OCI-LY7 (cell line): Measurements from ENCODE around the gene CRYBG2. TPM values are rescaled to one million over a fixed set of nuclear protein-coding genes. Genes with fewer than 3 reads are reported as not detected.
"Not testable (repeated sequence)": the region's sequence is repeated elsewhere in the genome, so short reads cannot be mapped to it uniquely, and the experiment has no call there.

ENCODE experiments used
- BruUV-seq: library from RNA; stranded (reverse); fragments of 400-500 nt; replicated peaks from 2 replicates; lab custom pipeline; 2021; lab: Mats Ljungman, UMichigan
- CTCF ChIA-PET: fragments of 300-600 bp; sonication (Branson Sonifier 250); formaldehyde crosslinking; loops from one replicate; lab custom pipeline; 2022; ENCODE audit warnings: antibody characterized with exemption; ENCODE audit not compliant: unreplicated experiment; lab: Charles Lee
- POLR2A ChIA-PET: fragments of 300-600 bp; sonication (Branson Sonifier 250); formaldehyde crosslinking; loops from one replicate; lab custom pipeline; 2022; ENCODE audit warnings: antibody characterized with exemption; lab: Charles Lee
- DNase-seq: peaks from one replicate; pipeline ENCODE4 v3.0.0-alpha.2; 2015; ENCODE audit warnings: low spot score
- H2AFZ ChIP-seq: fragments of 200-600 bp; sonication (generic), shearing (Covaris generic); 2 replicates; pipeline ENCODE4 v1.6.1; 2014; ENCODE audit warnings: mild to moderate bottlenecking, antibody characterized with exemption, low read length, moderate library complexity
- H3K27ac ChIP-seq: fragments of 200-600 bp; sonication (generic); 2 replicates; pipeline ENCODE4 v1.5.1; 2014; ENCODE audit warnings: mixed run types, low read depth, mild to moderate bottlenecking, moderate library complexity, low read length, inconsistent platforms; ENCODE audit not compliant: poor library complexity, severe bottlenecking
- H3K36me3 ChIP-seq: fragments of 200-600 bp; sonication (generic); 2 replicates; pipeline ENCODE4 v1.6.1; 2014; ENCODE audit warnings: mild to moderate bottlenecking, antibody characterized with exemption, low read length, moderate library complexity, mixed read lengths; ENCODE audit not compliant: insufficient read depth
- H3K4me1 ChIP-seq: fragments of 200-600 bp; sonication (generic); 2 replicates; pipeline ENCODE4 v1.5.1; 2014; ENCODE audit warnings: mild to moderate bottlenecking, low read length; ENCODE audit not compliant: insufficient read depth, poor library complexity, severe bottlenecking
- H3K4me2 ChIP-seq: fragments of 200-600 bp; sonication (generic); 2 replicates; pipeline ENCODE4 v1.6.1; 2014; ENCODE audit warnings: mild to moderate bottlenecking, low read length
- H3K4me3 ChIP-seq: fragments of 200-600 bp; sonication (generic); 2 replicates; pipeline ENCODE4 v1.5.1; 2014; ENCODE audit warnings: mild to moderate bottlenecking, low read depth, low read length; ENCODE audit not compliant: poor library complexity, severe bottlenecking
- H3K79me2 ChIP-seq: fragments of 200-600 bp; sonication (generic); 2 replicates; pipeline ENCODE4 v1.6.1; 2016; ENCODE audit warnings: low read depth, mild to moderate bottlenecking, low read length, moderate library complexity, mixed read lengths; ENCODE audit not compliant: insufficient read depth
- H3K9me2 ChIP-seq: fragments of 200-600 bp; sonication (generic); 2 replicates; pipeline ENCODE4 v1.6.1; 2016; ENCODE audit warnings: mild to moderate bottlenecking, low read length, mixed read lengths; ENCODE audit not compliant: insufficient read depth
- H3K9me3 ChIP-seq: fragments of 200-600 bp; sonication (generic); 2 replicates; pipeline ENCODE4 v1.6.1; 2014; ENCODE audit warnings: mild to moderate bottlenecking, mixed run types, low read length, mixed read lengths
- H4K20me1 ChIP-seq: fragments of 200-600 bp; sonication (generic); 2 replicates; pipeline ENCODE4 v1.6.1; 2014; ENCODE audit warnings: mild to moderate bottlenecking, antibody characterized with exemption, low read length, moderate library complexity, mixed read lengths; ENCODE audit not compliant: insufficient read depth
- CTCF ChIP-seq: fragments of 200-600 bp; sonication (generic); conservative IDR thresholded peaks from 2 replicates; pipeline ENCODE4 v1.5.1; 2014; ENCODE audit warnings: mild to moderate bottlenecking, antibody characterized with exemption, low read length, moderate library complexity, mixed read lengths
- EZH2phosphoT487 ChIP-seq: fragments of 200-600 bp; sonication (generic); IDR thresholded peaks from 2 replicates; pipeline ENCODE4 v1.6.1; 2018; ENCODE audit warnings: low read depth, borderline replicate concordance, mild to moderate bottlenecking, mixed run types, antibody characterized with exemption, low read length, moderate library complexity, mixed read lengths
- intact Hi-C: fragments of 100-400 bp; cut with micrococcal nuclease; formaldehyde crosslinking; loops from one replicate; pipeline ENCODE4 v1.10.0; 2022; ENCODE audit not compliant: unreplicated experiment
- total RNA-seq, 2 experiments: library from RNA; depleted of rRNA in 1 of 2; stranded (reverse); fragments of >200 nt in 1 of 2; shearing (Covaris generic) in 1 of 2; gene quantifications; 2 replicates each; pipeline ENCODE4 v1.2.3, GENCODE V29; 2014 to 2022

Gene CRYBG2
- total RNA-seq, 2 experiments from 2014 or later: 1.3 to 5.5 TPM

GRCh38 chr1:26330276-26330675 lies 23.7 kb downstream of the CRYBG2 start:
- H3K4me1 ChIP-seq: peaks cover 14% of the 10 kb centered on the region
- no peak overlapping the region for H2AFZ ChIP-seq
- H3K4me2 ChIP-seq: no peak overlapping the region
- ChIA-PET POLR2A (interaction anchor here (0.6 kb wide), 1 partner anchor 13 kb away, joined by 3 read pairs; the partner anchor contains the start of gene CD52), CTCF (no interaction called here)
- intact Hi-C loops: no loop called here
- no peaks in the 10 kb centered on the region for H3K9me3 ChIP-seq
- H3K9me2 ChIP-seq: no peaks in the 10 kb centered on the region
- H3K79me2 ChIP-seq: no peaks in the 10 kb centered on the region
- BruUV-seq: no TSS peak
- no peak overlapping the region for H3K27ac ChIP-seq
- H3K36me3 ChIP-seq: no peaks in the 10 kb centered on the region
- no peak for DNase-seq
- no peaks in the 10 kb centered on the region for H4K20me1 ChIP-seq
- no peak overlapping the region for H3K4me3 ChIP-seq
- no peak for TF ChIP-seq EZH2phosphoT487
- TF ChIP-seq CTCF: no peak

GRCh38 chr1:26329380-26329779 lies 24.6 kb downstream of the CRYBG2 start:
- H3K4me2 ChIP-seq, DNase-seq, intact Hi-C loops, CTCF ChIA-PET, BruUV-seq, H3K27ac ChIP-seq, H2AFZ ChIP-seq, H4K20me1 ChIP-seq, H3K9me3 ChIP-seq, H3K4me3 ChIP-seq, H3K9me2 ChIP-seq, H3K79me2 ChIP-seq, H3K36me3 ChIP-seq: not testable (repeated sequence)
- H3K4me1 ChIP-seq: peaks cover 14% of the 10 kb centered on the region
- POLR2A ChIA-PET: interaction anchor here (0.6 to 0.7 kb wide), 2 partner anchors 49 to 118 kb away, joined by 3 to 4 read pairs; no protein-coding TSS in a partner anchor

GRCh38 chr1:26328597-26328996 lies 25.3 kb downstream of the CRYBG2 start:
- ChIA-PET POLR2A (interaction anchor here (0.6 to 1.1 kb wide), 3 partner anchors 48 to 117 kb away, joined by 3 to 4 read pairs (median 4); no protein-coding TSS in a partner anchor), CTCF (no interaction called here)
- no peak overlapping the region for H3K27ac ChIP-seq
- no peaks in the 10 kb centered on the region for H4K20me1 ChIP-seq
- no TSS peak for BruUV-seq
- intact Hi-C loops: loop anchor here (1.0 kb wide), 1 partner anchor 35 kb away; no protein-coding TSS in a partner anchor
- no peaks in the 10 kb centered on the region for H3K79me2 ChIP-seq
- H3K36me3 ChIP-seq: peaks cover 15% of the 10 kb centered on the region
- peak overlapping the region; percentile 25; the same call in 1 of the 2 replicates for H3K4me2 ChIP-seq
- no peaks in the 10 kb centered on the region for H3K9me2 ChIP-seq
- H3K4me3 ChIP-seq: no peak overlapping the region
- H2AFZ ChIP-seq: peak overlapping the region; percentile 57; the same call in 1 of the 2 replicates
- peaks cover 14% of the 10 kb centered on the region for H3K4me1 ChIP-seq
- DNase-seq: no peak
- no peaks in the 10 kb centered on the region for H3K9me3 ChIP-seq
- no peak for TF ChIP-seq EZH2phosphoT487
- TF ChIP-seq CTCF: no peak
